Activated CD4-positive, alpha-beta T cell treated with anti-CD3 and anti-CD28 coated beads, Interleukin-2, amount 50 U/mL, for 4 hours (primary cell): ENCODE measurements around the gene OR2B6.

Experiments used
- DNase-seq, 2 experiments: peaks; one replicate each; pipeline ENCODE4 v3.0.0-alpha.2; 2020

OR2B6 gene

GRCh38 chr6:28001351-28001750, 44.3 kb downstream of the OR2B6 start:
- no peak for DNase-seq

GRCh38 chr6:28001751-28002150, 44.7 kb downstream of the OR2B6 start:
- DNase-seq, result no peak

- DNase-seq, result no peak
Measured at GRCh38 chr6:28002161-28002560, 45.1 kb downstream of the OR2B6 start.

GRCh38 chr6:28003059-28003458, 46.0 kb downstream of the OR2B6 start:
- DNase-seq, result no peak

GRCh38 chr6:28003661-28004060, 46.6 kb downstream of the OR2B6 start:
- DNase-seq, result no peak

GRCh38 chr6:28004350-28005151, 47.5 kb downstream of the OR2B6 start:
- no peak for DNase-seq

GRCh38 chr6:28005152-28005890, 48.3 kb downstream of the OR2B6 start:
- no peak for DNase-seq

- no peak for DNase-seq
Measured at GRCh38 chr6:28005975-28006374, 48.9 kb downstream of the OR2B6 start.
